HEK293 (cell line): ENCODE measurements around the gene CD180.

Experiments
- CTCF ChIA-PET: fragments of 350-600 bp; formaldehyde crosslinking; extraction: SDS; loops from one replicate; lab custom pipeline; 2021; ENCODE audit warnings: antibody characterized with exemption; lab: Yijun Ruan, JAX
- POLR2A ChIA-PET: fragments of 300-600 bp; formaldehyde crosslinking; extraction: SDS; loops from one replicate; lab custom pipeline; 2020; ENCODE audit warnings: antibody characterized with exemption, inconsistent platforms; lab: Yijun Ruan, JAX
- H3K27ac ChIP-seq: fragments of 200-500 bp; sonication (Bioruptor generic); 2 replicates; pipeline ENCODE4 v1.5.1; 2014; ENCODE audit warnings: low read depth, low read length, control low read depth, inconsistent platforms; ENCODE audit errors: extremely low read depth
- H3K36me3 ChIP-seq, 2 experiments: fragments of 200-500 bp in 1 of 2; sonication (Bioruptor generic) in 1 of 2; 1 replicate in 1 of 2; 2 replicates in 1 of 2; pipeline ENCODE4 v1.5.1; 2014 to 2017; ENCODE audit warnings: inconsistent platforms in 2 of 2, low read length in 2 of 2; ENCODE audit not compliant: control insufficient read depth in 2 of 2, insufficient read depth in 1 of 2
- H3K4me1 ChIP-seq: fragments of 200-500 bp; sonication (Bioruptor generic); 2 replicates; pipeline ENCODE4 v1.5.1; 2014; ENCODE audit warnings: mild to moderate bottlenecking, low read length, inconsistent platforms; ENCODE audit not compliant: control insufficient read depth, insufficient read depth
- H3K4me3 ChIP-seq: 2 replicates; pipeline ENCODE4 v1.5.1; 2011; ENCODE audit warnings: low read depth, mild to moderate bottlenecking, control low read depth, low read length, moderate library complexity
- H3K9me3 ChIP-seq: fragments of 200-500 bp; sonication (Bioruptor generic); 2 replicates; pipeline ENCODE4 v1.5.1; 2014; ENCODE audit warnings: low read depth, low read length, inconsistent platforms; ENCODE audit not compliant: control insufficient read depth, insufficient read depth
- AEBP2 ChIP-seq: fragments of 450-650 bp; formaldehyde crosslinking; IDR thresholded peaks from 2 replicates; pipeline ENCODE4 v1.5.1; 2016; ENCODE audit warnings: missing biosample characterization, missing genetic modification characterization, borderline replicate concordance
- PRDM6 ChIP-seq: fragments of 450-650 bp; formaldehyde crosslinking; IDR thresholded peaks from 2 replicates; pipeline ENCODE4 v1.5.1; 2017; ENCODE audit warnings: missing biosample characterization, missing genetic modification characterization
- SALL2 ChIP-seq: fragments of 450-650 bp; formaldehyde crosslinking; IDR thresholded peaks from 2 replicates; pipeline ENCODE4 v1.5.0; 2017; ENCODE audit warnings: missing biosample characterization, mild to moderate bottlenecking, missing genetic modification characterization, borderline replicate concordance
- SCRT2 ChIP-seq: fragments of 450-650 bp; formaldehyde crosslinking; IDR thresholded peaks from 2 replicates; pipeline ENCODE4 v1.5.1; 2016; ENCODE audit warnings: missing biosample characterization, missing genetic modification characterization
- SP3 ChIP-seq: fragments of 450-650 bp; formaldehyde crosslinking; IDR thresholded peaks from 2 replicates; pipeline ENCODE4 v1.5.1; 2016; ENCODE audit warnings: missing biosample characterization, missing genetic modification characterization
- ZNF423 ChIP-seq: fragments of 450-650 bp; formaldehyde crosslinking; IDR thresholded peaks from 2 replicates; pipeline ENCODE4 v1.5.1; 2016; ENCODE audit warnings: missing biosample characterization, missing genetic modification characterization
- ZNF426 ChIP-seq: fragments of 450-650 bp; formaldehyde crosslinking; IDR thresholded peaks from 2 replicates; pipeline ENCODE4 v1.5.1; 2017; ENCODE audit warnings: missing biosample characterization, missing genetic modification characterization, mild to moderate bottlenecking, inconsistent platforms, moderate library complexity
- ZNF621 ChIP-seq: fragments of 450-650 bp; formaldehyde crosslinking; IDR thresholded peaks from 2 replicates; pipeline ENCODE4 v1.5.1; 2017; ENCODE audit warnings: missing biosample characterization, missing genetic modification characterization
- ZNF629 ChIP-seq: fragments of 450-650 bp; formaldehyde crosslinking; IDR thresholded peaks from 2 replicates; pipeline ENCODE4 v1.5.1; 2017; ENCODE audit warnings: missing biosample characterization, missing genetic modification characterization
- ZNF664 ChIP-seq: fragments of 450-650 bp; formaldehyde crosslinking; IDR thresholded peaks from 2 replicates; pipeline ENCODE4 v1.5.1; 2016; ENCODE audit warnings: missing biosample characterization, missing genetic modification characterization
- ZNF701 ChIP-seq: fragments of 450-650 bp; formaldehyde crosslinking; IDR thresholded peaks from 2 replicates; pipeline ENCODE4 v1.5.1; 2016; ENCODE audit warnings: missing biosample characterization, missing genetic modification characterization
- ZNF837 ChIP-seq: fragments of 450-650 bp; formaldehyde crosslinking; IDR thresholded peaks from 2 replicates; pipeline ENCODE4 v1.5.1; 2016; ENCODE audit warnings: missing biosample characterization, missing genetic modification characterization
- TF ChIP-seq, protein P1 (sequence below): fragments of 450-650 bp; formaldehyde crosslinking; IDR thresholded peaks from 2 replicates; pipeline ENCODE4 v1.5.1; 2017; ENCODE audit warnings: missing biosample characterization, missing genetic modification characterization
- TF ChIP-seq, protein P2 (sequence below): fragments of 450-650 bp; formaldehyde crosslinking; IDR thresholded peaks from 2 replicates; pipeline ENCODE4 v1.5.1; 2017; ENCODE audit warnings: missing biosample characterization, mild to moderate bottlenecking, missing genetic modification characterization, moderate library complexity

The CD180 gene

DNA sequence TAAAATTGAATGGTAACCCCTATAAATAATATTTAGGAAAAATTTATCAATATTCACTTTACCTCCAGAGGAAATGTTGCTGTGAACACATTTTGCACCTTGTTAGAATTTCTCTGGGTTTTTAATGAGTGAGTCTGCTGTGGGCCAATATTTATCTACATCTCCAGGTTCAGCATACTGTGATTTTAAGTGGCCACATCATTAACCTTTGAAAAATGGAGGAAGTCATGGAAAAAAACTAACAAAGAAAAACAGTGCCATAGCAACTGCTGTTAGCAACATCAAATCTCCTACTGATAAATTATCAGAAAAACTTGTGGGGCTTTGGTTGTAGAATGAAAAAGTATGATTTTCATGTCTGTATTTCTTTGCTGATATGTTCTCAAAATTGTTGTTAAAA, 55.0 kb downstream of the CD180 start:
- Histone ChIP-seq H3K36me3 (peaks cover 0 to 33% of the 10 kb centered on the region in 2 experiments; a peak in 1 of 3 replicates), H3K4me3 (no peak overlapping the region), H3K9me3 (no peaks in the 10 kb centered on the region), H3K27ac (no peak overlapping the region), H3K4me1 (no peaks in the 10 kb centered on the region; the same call in 1 of the 2 replicates)
- TF ChIP-seq SCRT2 (tag by site-specific recombination) = no peak
- POLR2A ChIA-PET = no interaction called here
- CTCF ChIA-PET = no interaction called here

DNA sequence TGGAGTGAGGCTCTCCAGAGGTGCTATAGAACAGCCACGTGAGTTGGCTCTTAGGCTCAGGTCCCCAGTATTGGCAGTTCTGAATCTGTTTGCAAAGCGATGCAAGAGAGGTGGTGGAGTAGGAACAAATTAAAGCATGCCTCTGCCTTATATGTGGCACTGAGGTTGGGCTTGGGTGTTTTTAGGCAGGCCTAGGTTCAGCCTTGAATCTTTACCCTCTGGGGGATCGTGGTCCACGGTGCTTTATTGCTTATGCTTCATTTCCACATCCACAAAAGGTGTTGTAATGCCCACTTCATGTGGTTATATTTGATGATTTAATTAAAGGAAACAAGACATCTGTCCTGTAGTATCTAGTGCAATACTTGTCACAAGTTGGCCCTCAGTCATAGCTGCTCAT, 56.2 kb downstream of the CD180 start:
- Histone ChIP-seq H3K36me3 (peaks cover 0 to 29% of the 10 kb centered on the region in 2 experiments; a peak in 1 of 3 replicates), H3K4me1 (no peaks in the 10 kb centered on the region; the same call in 1 of the 2 replicates), H3K4me3 (no peak overlapping the region), H3K9me3 (no peaks in the 10 kb centered on the region), H3K27ac (no peak overlapping the region)
- TF ChIP-seq, protein P1, sequence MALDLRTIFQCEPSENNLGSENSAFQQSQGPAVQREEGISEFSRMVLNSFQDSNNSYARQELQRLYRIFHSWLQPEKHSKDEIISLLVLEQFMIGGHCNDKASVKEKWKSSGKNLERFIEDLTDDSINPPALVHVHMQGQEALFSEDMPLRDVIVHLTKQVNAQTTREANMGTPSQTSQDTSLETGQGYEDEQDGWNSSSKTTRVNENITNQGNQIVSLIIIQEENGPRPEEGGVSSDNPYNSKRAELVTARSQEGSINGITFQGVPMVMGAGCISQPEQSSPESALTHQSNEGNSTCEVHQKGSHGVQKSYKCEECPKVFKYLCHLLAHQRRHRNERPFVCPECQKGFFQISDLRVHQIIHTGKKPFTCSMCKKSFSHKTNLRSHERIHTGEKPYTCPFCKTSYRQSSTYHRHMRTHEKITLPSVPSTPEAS (tag by site-specific recombination) = no peak
- TF ChIP-seq, protein P2, sequence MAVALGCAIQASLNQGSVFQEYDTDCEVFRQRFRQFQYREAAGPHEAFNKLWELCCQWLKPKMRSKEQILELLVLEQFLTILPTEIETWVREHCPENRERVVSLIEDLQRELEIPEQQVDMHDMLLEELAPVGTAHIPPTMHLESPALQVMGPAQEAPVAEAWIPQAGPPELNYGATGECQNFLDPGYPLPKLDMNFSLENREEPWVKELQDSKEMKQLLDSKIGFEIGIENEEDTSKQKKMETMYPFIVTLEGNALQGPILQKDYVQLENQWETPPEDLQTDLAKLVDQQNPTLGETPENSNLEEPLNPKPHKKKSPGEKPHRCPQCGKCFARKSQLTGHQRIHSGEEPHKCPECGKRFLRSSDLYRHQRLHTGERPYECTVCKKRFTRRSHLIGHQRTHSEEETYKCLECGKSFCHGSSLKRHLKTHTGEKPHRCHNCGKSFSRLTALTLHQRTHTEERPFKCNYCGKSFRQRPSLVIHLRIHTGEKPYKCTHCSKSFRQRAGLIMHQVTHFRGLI (tag by site-specific recombination) = peak; percentile 71
- ChIA-PET CTCF (interaction anchor here (0.6 to 1.2 kb wide), 2 partner anchors 10 to 22 kb away, joined by 3 to 5 read pairs; no protein-coding TSS in a partner anchor), POLR2A (no interaction called here)

DNA sequence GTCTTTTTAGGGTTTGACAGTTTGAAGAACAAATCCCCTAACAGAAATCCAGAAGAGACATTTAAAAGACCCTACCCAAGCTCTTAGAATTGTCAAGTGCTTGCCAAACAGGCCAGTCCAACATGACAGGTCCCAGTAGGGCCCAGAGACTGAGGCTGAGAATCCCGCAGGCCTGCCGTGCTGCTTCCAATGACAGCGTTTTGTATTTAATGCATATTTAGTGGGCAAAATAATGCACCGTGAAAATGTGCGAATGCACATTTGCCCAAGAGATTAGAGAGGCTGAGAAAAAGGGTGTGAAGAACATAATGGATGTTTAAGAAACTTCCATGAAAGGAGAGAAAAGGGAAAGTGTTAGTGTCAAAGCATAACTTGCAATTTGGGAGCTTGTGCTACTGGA, 57.6 kb downstream of the CD180 start:
- Histone ChIP-seq H3K36me3 (peaks cover 0 to 15% of the 10 kb centered on the region in 2 experiments; a peak in 1 of 3 replicates), H3K27ac (no peak overlapping the region), H3K9me3 (no peaks in the 10 kb centered on the region), H3K4me3 (no peak overlapping the region), H3K4me1 (no peaks in the 10 kb centered on the region; the same call in 1 of the 2 replicates)
- TF ChIP-seq SP3 (tag by site-specific recombination) (no peak), ZNF629 (tag by site-specific recombination) (no peak), ZNF837 (tag by site-specific recombination) (no peak)
- POLR2A ChIA-PET = no interaction called here
- CTCF ChIA-PET = interaction anchor here (0.6 to 2.0 kb wide), 4 partner anchors 11 to 831 kb away, joined by 3 to 5 read pairs (median 4); no protein-coding TSS in a partner anchor

GRCh38 chr5:67135381-67135984, 61.1 kb downstream of the CD180 start:
- H3K27ac ChIP-seq = no peak overlapping the region
- H3K9me3 ChIP-seq = no peaks in the 10 kb centered on the region
- CTCF ChIA-PET = interaction anchor here (0.6 to 1.2 kb wide), 3 partner anchors 17 to 131 kb away, joined by 3 read pairs; no protein-coding TSS in a partner anchor
- POLR2A ChIA-PET = no interaction called here
- no peak overlapping the region for H3K4me3 ChIP-seq
- no peaks in the 10 kb centered on the region for H3K36me3 ChIP-seq
- H3K4me1 ChIP-seq = peaks cover 5% of the 10 kb centered on the region; the same call in 1 of the 2 replicates
- TF ChIP-seq ZNF426 (tag by site-specific recombination) (no peak), PRDM6 (tag by site-specific recombination) (no peak), ZNF701 (tag by site-specific recombination) (no peak), SP3 (tag by site-specific recombination) (no peak), SALL2 (tag by site-specific recombination) (no peak), AEBP2 (tag by site-specific recombination) (no peak), ZNF664 (tag by site-specific recombination) (no peak), ZNF621 (tag by site-specific recombination) (no peak), ZNF423 (tag by site-specific recombination) (no peak)
- TF ChIP-seq, protein P1 (tag by site-specific recombination) = no peak
